BJ (cell line): ENCODE data around the gene FADD. TPM values are rescaled to one million over a fixed set of nuclear protein-coding genes. Genes with fewer than 3 reads are reported as not detected.
A peak's percentile ranks its signal among the peaks of the same experiment; 100 is the strongest.

Experiments
- CTCF ChIA-PET: fragments of 350-600 bp; formaldehyde crosslinking; extraction: SDS; loops from one replicate; lab custom pipeline; 2021; ENCODE audit warnings: antibody characterized with exemption, inconsistent platforms; lab: Yijun Ruan, JAX
- POLR2A ChIA-PET: fragments of 300-600 bp; sonication (Branson Sonifier 250); formaldehyde crosslinking; extraction: SDS; loops from one replicate; lab custom pipeline; 2021; ENCODE audit warnings: antibody characterized with exemption; lab: Charles Lee
- DNase-seq: peaks from one replicate; pipeline ENCODE4 v3.0.0-alpha.2; 2011; ENCODE audit warnings: low read depth
- H3K27me3 ChIP-seq: 2 replicates; pipeline ENCODE4 v1.6.0; 2011; ENCODE audit warnings: low read length; ENCODE audit not compliant: control insufficient read depth, insufficient read depth
- H3K36me3 ChIP-seq: 2 replicates; pipeline ENCODE4 v1.5.1; 2011; ENCODE audit warnings: low read length; ENCODE audit not compliant: control insufficient read depth, insufficient read depth
- H3K4me3 ChIP-seq: 2 replicates; pipeline ENCODE4 v1.5.1; 2011; ENCODE audit warnings: low read depth, mild to moderate bottlenecking, control low read depth, low read length
- polyA plus RNA-seq: library from polyadenylated mRNA; depleted of rRNA; stranded (reverse); fragments of >200 nt; gene quantifications from 2 replicates; pipeline ENCODE4 v1.2.3, GENCODE V29; 2011
- TF ChIP-seq, protein P1 (sequence below): IDR thresholded peaks from 2 replicates; pipeline ENCODE4 v1.5.1; 2011; ENCODE audit warnings: low read depth, mild to moderate bottlenecking, control low read depth, inconsistent platforms, low read length, moderate library complexity; ENCODE audit not compliant: insufficient read depth

Gene FADD
- polyA plus RNA-seq, 1 experiment, result 41.3 TPM

DNA sequence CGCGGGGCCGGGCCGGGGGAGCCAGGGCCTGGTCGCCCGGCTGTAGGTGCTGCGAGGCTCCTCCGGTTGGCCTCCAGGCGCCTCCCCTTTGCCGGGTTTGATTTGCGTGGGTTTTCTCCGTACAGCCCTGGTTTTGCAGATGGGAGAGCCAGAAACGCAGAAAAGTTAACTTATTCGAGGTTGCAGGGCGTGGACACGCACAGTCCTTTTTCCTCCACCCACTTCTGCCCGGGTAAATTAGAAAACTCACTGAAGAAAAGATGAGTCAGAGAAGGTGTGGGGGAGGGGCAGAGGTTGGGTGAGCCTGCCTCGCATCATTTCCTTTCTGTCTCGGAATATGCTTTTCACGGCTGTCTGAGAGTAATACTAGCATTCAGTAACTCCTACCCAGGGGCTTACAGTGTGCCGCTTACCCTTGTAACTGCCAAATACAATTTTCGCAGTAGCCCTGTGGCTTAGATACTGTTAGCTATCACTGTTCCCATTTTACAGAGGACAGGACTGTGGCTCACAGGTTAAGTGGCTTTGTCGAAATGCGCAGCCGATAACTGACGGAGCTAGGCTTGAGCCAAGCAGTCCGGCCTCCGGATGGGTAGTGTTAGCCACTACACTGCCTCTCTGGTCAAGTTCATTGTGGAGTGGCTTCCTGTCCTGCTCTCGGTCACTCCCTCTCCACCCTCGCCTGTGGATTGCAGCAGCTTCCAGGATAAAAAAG, 812 bp downstream of the FADD start:
- H3K4me3 ChIP-seq, result peak overlapping the region; percentile 63
- peak; percentile 30 for DNase-seq
- H3K27me3 ChIP-seq, result peaks cover 2% of the 10 kb centered on the region; the same call in 1 of the 2 replicates
- H3K36me3 ChIP-seq, result peaks cover 21% of the 10 kb centered on the region
- POLR2A ChIA-PET, result no interaction called here
- TF ChIP-seq, protein P1, sequence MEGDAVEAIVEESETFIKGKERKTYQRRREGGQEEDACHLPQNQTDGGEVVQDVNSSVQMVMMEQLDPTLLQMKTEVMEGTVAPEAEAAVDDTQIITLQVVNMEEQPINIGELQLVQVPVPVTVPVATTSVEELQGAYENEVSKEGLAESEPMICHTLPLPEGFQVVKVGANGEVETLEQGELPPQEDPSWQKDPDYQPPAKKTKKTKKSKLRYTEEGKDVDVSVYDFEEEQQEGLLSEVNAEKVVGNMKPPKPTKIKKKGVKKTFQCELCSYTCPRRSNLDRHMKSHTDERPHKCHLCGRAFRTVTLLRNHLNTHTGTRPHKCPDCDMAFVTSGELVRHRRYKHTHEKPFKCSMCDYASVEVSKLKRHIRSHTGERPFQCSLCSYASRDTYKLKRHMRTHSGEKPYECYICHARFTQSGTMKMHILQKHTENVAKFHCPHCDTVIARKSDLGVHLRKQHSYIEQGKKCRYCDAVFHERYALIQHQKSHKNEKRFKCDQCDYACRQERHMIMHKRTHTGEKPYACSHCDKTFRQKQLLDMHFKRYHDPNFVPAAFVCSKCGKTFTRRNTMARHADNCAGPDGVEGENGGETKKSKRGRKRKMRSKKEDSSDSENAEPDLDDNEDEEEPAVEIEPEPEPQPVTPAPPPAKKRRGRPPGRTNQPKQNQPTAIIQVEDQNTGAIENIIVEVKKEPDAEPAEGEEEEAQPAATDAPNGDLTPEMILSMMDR, result no peak
- CTCF ChIA-PET, result interaction anchor here (1.1 to 1.7 kb wide), 4 partner anchors 8 to 295 kb away, joined by 4 to 6 read pairs (median 4); partner anchors contain the start of gene PPFIA1

DNA sequence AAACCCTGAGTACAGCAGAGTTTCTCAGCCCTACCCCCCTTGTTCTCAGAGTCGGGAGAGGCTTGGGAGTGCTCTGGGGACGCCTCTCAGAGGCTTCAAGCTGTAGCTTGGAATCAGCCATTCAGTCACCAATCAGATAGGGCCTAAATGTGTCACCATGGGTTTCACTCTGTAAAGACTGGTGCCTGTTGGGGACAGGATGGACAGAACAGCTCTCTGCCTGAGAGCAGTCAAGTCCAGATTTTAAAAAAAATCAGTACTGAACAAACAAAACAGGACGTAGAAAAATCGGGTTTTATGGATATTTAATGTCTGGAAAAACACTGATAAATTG, 1.3 kb downstream of the FADD start:
- Histone ChIP-seq H3K27me3 (peaks cover 2% of the 10 kb centered on the region; the same call in 1 of the 2 replicates), H3K36me3 (peaks cover 21% of the 10 kb centered on the region), H3K4me3 (peak overlapping the region; percentile 63)
- TF ChIP-seq, protein P1, result no peak
- CTCF ChIA-PET, result interaction anchor here (1.1 to 1.7 kb wide), 4 partner anchors 8 to 295 kb away, joined by 4 to 6 read pairs (median 4); partner anchors contain the start of gene PPFIA1
- no peak for DNase-seq
- POLR2A ChIA-PET, result no interaction called here

DNA sequence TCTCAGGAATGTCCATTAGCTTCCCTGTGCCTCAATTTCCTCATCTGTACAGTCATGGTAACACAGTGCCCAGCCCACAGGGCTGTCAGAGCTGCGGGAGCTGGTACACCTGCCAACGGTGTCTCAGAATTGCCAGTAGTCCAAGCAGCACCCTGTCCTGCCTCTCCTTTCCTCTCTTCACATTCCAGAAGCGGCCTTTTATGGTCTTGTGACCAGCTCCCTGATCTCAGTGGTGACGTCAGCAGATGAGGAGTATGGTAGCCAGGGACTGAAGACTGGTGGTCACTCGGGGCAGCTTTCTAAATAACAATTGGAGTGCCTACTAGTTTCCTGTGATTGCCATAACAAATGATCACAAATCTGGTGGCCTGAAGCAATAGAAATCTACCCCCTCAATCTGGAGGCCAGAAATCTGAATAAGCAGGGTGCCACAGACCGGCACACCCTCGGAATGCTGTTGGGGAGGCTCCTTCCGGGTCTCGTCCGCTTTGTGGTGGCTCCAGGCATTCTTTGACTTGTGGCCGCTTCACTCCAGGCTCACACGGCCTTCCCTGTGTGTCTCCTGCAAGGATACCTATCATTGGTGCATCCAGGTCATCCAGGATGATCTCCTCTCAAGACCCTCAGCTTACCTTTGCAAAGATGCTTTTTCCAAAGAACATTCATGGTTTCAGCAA, 2.1 kb downstream of the FADD start:
- ChIA-PET POLR2A (no interaction called here), CTCF (interaction anchor here (0.8 to 1.7 kb wide), 4 partner anchors 9 to 519 kb away, joined by 3 to 6 read pairs (median 4); no protein-coding TSS in a partner anchor)
- Histone ChIP-seq H3K27me3 (no peaks in the 10 kb centered on the region), H3K36me3 (peaks cover 21% of the 10 kb centered on the region), H3K4me3 (peak overlapping the region; percentile 63)
- DNase-seq, result no peak
- TF ChIP-seq, protein P1, result no peak

DNA sequence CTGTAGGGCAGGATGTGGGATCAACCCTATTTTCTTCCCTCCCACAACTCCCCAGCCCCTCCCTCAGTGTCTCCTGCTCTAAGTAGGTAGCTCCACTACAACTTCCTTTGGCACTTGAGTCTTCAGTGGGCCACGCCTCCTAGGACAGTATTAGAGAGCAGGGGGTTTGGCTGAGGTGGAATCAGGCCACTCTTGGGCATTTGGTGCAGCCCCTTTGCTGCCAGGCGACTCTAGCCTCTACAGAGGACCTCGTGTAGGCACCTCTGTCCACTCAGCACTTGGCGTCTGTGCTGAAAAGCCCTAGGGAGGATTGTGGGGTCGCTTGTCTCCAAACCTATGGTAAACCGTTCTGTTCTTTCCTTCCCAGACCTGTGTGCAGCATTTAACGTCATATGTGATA, 2.7 kb downstream of the FADD start:
- H3K4me3 ChIP-seq, result no peak overlapping the region
- TF ChIP-seq, protein P1, result no peak
- no peak for DNase-seq
- CTCF ChIA-PET, result interaction anchor here (0.8 to 1.7 kb wide), 2 partner anchors 296 to 520 kb away, joined by 3 to 6 read pairs; no protein-coding TSS in a partner anchor
- no peaks in the 10 kb centered on the region for H3K27me3 ChIP-seq
- peaks cover 21% of the 10 kb centered on the region for H3K36me3 ChIP-seq
- POLR2A ChIA-PET, result no interaction called here
